Measurements from ENCODE around the gene UBAC2. TPM values are rescaled to one million over a fixed set of nuclear protein-coding genes. Genes with fewer than 3 reads are reported as not detected.

The UBAC2 gene
- total and polyA plus RNA-seq, 2 donors (not counting 3 experiments of a cell fraction or from before 2014, with no cell fraction given): 45.7 to 54.4 TPM

- no peak overlapping the region for H2AFZ ChIP-seq (ENCODE audit: low read depth, low read length)
- peaks cover 19% of the 10 kb centered on the region for H3K4me1 ChIP-seq (ENCODE audit: control insufficient read depth, extremely low read depth, insufficient read depth, low read length)
- H3K9me1 ChIP-seq (replicated peaks; ENCODE audit: control insufficient read depth, extremely low read depth, insufficient read depth, low read length): no peaks in the 10 kb centered on the region
- H3K79me2 ChIP-seq (ENCODE audit: control insufficient read depth, insufficient read depth, low read length): no peaks in the 10 kb centered on the region
- TF ChIP-seq MAX (IDR thresholded peaks at IDR 0.05; ENCODE audit: insufficient read depth, insufficient read length) (no peak), EZH2 (IDR thresholded peaks at IDR 0.05; ENCODE audit: borderline replicate concordance, low read depth, low read length, severe bottlenecking) (no peak), GATA2 (IDR thresholded peaks at IDR 0.05; ENCODE audit: insufficient read depth, insufficient read length, low read depth, low read length) (no peak), CTCF (IDR thresholded peaks at IDR 0.05; ENCODE audit: extremely low read depth in 1 of 2, insufficient read depth in 1 of 2, low read depth in 1 of 2, low read length in 2 of 2) (no peak), POLR2AphosphoS5 (IDR thresholded peaks at IDR 0.05; ENCODE audit: insufficient read depth, low read depth, low read length) (no peak), JUN (IDR thresholded peaks at IDR 0.05; ENCODE audit: borderline replicate concordance, insufficient read depth, insufficient read length, low read depth) (no peak), FOS (IDR thresholded peaks at IDR 0.05; ENCODE audit: borderline replicate concordance, insufficient read depth, low read length) (no peak), POLR2A (IDR thresholded peaks at IDR 0.05; ENCODE audit: low read depth, low read length) (no peak), MYC (IDR thresholded peaks at IDR 0.05; ENCODE audit: low read depth, low read length) (no peak)
- no peak overlapping the region for H3K4me2 ChIP-seq (ENCODE audit: insufficient read depth, low read length)
- no peak overlapping the region for H3K27ac ChIP-seq (ENCODE audit: insufficient read depth, low read depth, low read length)
- POLR2A ChIA-PET: no interaction called here
- H3K27me3 ChIP-seq (ENCODE audit: control insufficient read depth in 2 of 2, insufficient read depth in 2 of 2, low read length in 2 of 2): no peaks in the 10 kb centered on the region
- H3K9ac ChIP-seq (replicated peaks; ENCODE audit: extremely low read depth, insufficient read depth, low read length): no peak overlapping the region
- no peak overlapping the region for H3K4me3 ChIP-seq (replicated peaks in 1 of 3; ENCODE audit: insufficient read depth in 1 of 3, low read depth in 1 of 3, low read length in 3 of 3)
- H3K36me3 ChIP-seq (ENCODE audit: control insufficient read depth in 2 of 2, extremely low read depth in 1 of 2, insufficient read depth in 2 of 2, low read length in 2 of 2): peaks cover 0 to 4% of the 10 kb centered on the region in 2 experiments
- no peaks in the 10 kb centered on the region for H3K9me3 ChIP-seq (replicated peaks; ENCODE audit: control insufficient read depth, insufficient read depth, low read length)
- intact Hi-C loops (cut with micrococcal nuclease) (no loop called here), dilution Hi-C loops (cut with MboI; ENCODE audit: extremely low pct_ligation_motif_present, low sequenced_read_pairs) (no loop called here)
- H4K20me1 ChIP-seq (replicated peaks; ENCODE audit: control insufficient read depth, extremely low read depth, insufficient read depth, low read length): no peaks in the 10 kb centered on the region
- DNase-seq (ENCODE audit: low read depth, low spot score): no peak
- CTCF ChIA-PET: interaction anchor here (1.1 to 1.5 kb wide), 3 partner anchors 32 to 83 kb away, joined by 4 to 7 read pairs (median 4); no protein-coding TSS in a partner anchor
- no TSS peak for BruUV-seq (replicated peaks)
- no peak for FAIRE-seq
These were observed 151.9 kb downstream of the UBAC2 start for GRCh38 chr13:99352351-99353245.
